VCaP (cell line): ENCODE measurements around the gene TRIM69.

Source experiments
- H3K27ac ChIP-seq: fragments of 450-650 bp; 2 replicates; pipeline ENCODE4 v1.5.1; 2017
- CTCF ChIP-seq: fragments of 450-650 bp; conservative IDR thresholded peaks from 2 replicates; pipeline ENCODE4 v1.5.1; 2017; ENCODE audit warnings: mild to moderate bottlenecking, moderate library complexity

TRIM69 gene

GRCh38 chr15:44780608-44781007, 44.3 kb downstream of the TRIM69 start:
- no peak overlapping the region for H3K27ac ChIP-seq

GRCh38 chr15:44781128-44781810, 44.9 kb downstream of the TRIM69 start:
- no peak overlapping the region for H3K27ac ChIP-seq
- TF ChIP-seq CTCF = no peak

More at GRCh38 chr15:44780608-44781007, 44.3 kb downstream of the TRIM69 start:
- TF ChIP-seq CTCF = no peak

- no peak for TF ChIP-seq CTCF
- H3K27ac ChIP-seq = no peak overlapping the region
These were observed 46.2 kb downstream of the TRIM69 start for GRCh38 chr15:44782516-44782915.

- H3K27ac ChIP-seq = peak overlapping the region; percentile 56
- TF ChIP-seq CTCF = peak; percentile 61
These were observed 48.6 kb downstream of the TRIM69 start for GRCh38 chr15:44784918-44785274.

GRCh38 chr15:44788748-44789147, 52.4 kb downstream of the TRIM69 start:
- no peak overlapping the region for H3K27ac ChIP-seq
- no peak for TF ChIP-seq CTCF

GRCh38 chr15:44790215-44790614, 53.9 kb downstream of the TRIM69 start:
- no peak overlapping the region for H3K27ac ChIP-seq
- TF ChIP-seq CTCF = no peak

GRCh38 chr15:44790656-44791055, 54.3 kb downstream of the TRIM69 start:
- TF ChIP-seq CTCF = no peak
- no peak overlapping the region for H3K27ac ChIP-seq
